GM21737 (cell line): ENCODE data around the gene PDLIM4.

ENCODE experiments used
- ATAC-seq: cut with Tn5 transposase; IDR thresholded peaks from one replicate; pipeline ENCODE4 v1.9.1; 2021; ENCODE audit warnings: mild to moderate bottlenecking, moderate library complexity; ENCODE audit not compliant: unreplicated experiment

PDLIM4 gene

DNA sequence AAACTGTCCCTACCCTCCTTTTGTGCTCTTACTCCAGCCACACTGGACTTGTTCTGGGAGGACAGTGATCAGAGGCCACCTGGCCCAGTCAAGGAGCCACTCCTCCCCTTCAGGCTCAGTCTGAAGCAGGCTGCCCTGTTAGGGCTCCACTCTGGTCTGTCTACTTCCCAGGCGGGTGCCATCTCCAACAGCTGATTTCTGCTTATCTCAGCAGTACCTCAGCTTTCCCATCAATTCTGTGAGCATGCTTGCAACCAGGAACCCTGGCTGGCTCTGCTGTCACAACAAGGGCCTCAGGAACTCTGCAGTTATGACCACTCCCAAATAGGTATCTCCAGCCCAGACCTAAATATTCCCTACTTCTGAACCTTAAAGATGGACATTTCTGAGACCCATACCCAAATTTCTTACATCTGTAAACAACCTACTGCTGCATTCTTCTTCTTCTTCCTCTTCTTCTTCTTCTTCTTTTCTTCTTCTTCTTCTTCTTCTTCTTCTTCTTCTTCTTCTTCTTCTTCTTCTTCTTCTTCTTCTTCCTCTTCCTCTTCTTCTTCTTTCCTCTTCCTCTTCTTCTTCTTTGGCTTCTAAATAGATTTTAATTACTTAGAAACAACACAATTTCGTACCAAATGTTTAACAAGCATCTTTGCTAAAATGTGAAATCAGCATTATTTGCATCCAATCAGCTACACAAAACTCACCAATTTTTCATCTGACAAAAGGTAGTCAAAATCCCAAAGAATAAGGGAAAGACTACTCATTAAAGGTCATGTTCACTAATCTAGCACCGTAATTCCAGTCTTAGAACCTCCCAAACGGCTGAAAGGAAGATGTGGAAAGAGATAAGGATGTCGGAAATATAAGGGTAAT is 23.1 kb downstream of the PDLIM4 start:
- no peak for ATAC-seq

DNA sequence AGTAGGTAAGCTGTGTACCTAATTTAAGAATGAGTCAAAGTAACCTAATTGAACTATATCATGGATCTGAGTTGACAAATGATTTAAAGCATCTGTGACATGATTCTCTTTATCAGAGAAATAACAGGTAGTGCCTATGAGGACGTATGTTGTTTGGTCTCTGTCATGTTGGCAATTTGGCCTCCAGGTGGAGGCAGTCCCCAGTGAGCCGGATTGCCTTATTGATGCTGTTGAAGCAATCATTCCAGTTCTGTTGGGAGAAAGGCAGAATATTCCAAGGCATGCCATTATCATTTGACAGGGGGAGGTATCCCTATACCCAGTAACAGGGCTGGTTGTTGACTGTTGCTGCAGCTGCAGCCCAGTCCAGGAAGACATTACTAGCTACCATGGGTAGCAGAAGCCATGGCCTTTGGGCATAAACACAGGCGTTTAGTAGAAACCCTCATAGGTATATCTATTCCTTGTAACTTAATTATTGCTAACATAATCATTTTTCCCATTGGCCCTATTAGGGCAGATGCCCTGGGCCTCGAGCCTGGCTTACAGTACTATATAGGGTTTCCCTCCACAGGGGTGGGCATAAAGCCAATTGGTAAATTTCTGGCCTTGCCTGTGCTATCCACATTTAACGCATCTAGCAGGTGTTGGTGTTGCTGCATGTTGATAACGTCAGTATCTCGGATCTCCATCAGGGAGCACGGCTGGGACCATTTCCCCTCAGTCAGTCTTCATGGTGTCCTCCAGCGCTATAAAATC is 24.5 kb downstream of the PDLIM4 start:
- ATAC-seq, result no peak

DNA sequence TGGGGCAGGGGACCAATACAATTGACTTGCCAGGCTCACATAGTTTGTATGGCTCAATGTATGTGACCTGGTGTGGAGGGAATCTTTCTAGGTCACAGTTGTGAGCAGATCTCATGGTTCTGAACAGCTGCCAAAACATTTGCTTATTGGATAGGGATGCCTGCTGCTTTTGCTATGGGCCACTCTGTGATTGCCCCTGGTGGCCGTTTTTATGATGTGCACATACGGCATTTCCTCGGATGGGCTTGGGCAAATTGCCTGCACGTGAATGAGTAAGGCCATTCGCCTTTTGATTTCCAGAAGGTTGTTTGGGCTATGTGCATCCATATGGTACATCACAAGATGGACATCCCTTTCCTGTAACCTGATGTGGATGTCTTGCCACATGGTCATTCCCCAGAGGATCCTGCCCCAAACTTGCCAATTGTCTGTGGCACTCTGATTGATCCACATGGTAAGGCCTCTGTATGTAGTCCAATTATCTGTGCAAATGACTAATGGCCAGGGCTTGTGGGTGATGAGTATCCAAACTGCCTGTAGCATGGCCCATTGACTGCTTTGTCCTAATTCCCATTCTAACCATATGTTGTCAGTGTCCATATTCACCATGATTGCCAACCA is 26.0 kb downstream of the PDLIM4 start:
- ATAC-seq, result no peak

DNA sequence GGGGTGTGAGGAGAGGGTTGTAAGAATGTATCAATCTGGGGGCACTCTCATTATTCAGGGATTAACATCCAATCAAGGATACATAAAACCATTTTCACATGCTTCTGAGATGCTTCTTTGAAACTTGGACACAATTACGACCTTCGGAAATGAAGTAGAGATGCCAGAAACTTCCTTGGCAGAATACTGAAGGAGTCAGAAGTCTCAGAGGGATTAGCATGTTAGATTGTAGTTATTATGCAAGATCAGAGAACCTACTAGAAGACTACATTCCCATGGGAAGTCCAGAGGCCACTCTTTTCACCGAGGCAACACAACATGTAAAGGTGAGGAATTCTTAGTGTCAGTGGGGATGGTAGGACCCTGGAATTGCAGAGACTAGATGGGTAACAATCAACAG is 31.6 kb downstream of the PDLIM4 start:
- ATAC-seq, result no peak

DNA sequence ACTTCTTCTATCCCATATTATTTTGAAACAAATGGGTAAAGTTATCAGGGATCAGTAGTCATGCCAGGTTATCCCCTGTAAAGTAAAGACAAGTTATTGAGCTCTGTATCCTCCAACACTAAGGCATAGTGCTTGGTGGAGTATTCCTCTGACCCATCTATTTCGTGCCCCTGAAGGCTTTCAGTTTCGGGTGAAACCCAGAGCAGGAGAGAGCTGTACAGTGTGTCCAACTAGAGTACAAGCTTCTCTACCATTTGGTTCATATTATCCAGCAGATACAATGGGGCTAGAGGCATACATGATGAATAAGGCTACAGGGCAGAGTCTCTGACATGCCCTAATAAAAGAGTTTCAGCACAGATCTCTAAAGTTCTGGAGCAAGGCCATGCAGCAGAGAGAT is 33.5 kb downstream of the PDLIM4 start:
- no peak for ATAC-seq

DNA sequence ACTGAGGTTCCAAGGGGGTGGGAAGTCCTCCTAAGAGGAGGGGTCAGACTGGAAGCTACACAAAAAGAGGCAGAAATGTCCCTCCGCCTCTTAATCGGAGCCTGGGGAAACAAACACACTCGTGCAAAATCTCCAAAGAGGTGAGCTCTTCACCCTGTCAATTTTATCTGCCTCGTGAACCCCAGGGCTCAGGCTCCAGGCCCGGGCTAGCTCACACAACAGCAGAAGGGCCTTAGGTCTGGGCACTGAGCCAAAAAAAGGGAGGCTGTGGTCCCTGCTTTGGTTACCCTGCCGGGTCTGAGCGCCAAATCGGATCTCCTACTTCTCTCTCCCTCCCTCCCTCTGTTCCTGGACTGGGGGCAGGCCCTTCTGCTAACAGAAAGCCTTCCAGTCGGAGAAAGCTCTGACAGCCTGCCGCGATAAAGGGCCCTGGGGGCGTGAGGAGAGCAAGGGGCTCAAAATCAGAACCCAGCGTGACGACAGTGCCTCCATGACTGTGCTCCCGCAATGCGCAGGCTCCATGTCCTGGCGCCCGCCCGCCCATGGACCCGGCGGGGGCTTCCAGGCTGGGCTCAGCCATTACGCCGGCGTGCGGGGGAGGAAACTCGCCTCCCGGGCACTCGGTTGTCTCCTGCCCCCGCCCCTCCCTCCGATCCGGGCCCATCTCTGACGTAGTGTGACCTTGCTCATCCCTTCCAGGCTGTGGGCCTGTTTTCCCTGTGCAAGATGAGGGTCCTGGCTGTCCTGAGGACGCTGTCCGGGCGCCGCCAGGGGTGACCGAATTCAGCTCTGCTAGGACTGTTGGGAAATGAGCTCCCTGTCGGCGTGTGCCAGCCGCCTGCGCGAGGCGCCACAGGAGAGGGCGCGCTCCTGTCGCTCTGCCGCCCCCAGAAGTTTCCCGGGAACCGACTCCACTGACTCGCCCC is 35.8 kb downstream of the PDLIM4 start:
- ATAC-seq, result peak; percentile 36

DNA sequence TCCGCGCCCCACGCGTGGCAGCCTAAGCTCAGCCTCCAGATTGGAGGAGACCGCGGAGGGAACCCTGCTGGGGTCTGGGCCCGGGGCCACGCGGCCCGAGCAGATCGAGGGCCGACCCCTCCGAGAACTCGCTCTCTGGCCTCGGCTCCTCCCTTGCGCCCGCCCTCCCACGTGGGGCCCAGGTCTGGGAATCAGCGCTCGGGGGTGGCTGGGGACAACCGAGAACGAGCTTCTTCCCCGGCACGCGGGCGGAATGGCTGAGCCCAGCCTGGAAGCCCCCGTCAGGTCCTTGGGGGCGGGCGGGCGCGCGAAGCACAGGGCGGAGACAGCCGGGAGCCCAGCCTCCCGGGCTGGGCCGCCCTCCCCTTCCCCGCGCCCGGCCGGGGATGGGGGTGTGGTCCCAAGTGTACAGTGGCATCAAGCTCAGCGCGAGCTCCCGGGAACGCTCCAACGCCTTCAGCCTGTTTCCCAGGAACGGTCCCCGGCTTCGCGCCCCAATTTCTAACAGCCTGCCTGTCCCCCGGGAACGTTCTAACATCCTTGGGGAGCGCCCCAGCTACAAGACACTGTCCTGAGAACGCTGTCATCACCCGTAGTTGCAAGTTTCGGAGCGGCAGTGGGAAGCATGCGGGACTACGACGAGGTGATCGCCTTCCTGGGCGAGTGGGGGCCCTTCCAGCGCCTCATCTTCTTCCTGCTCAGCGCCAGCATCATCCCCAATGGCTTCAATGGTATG is 36.7 kb downstream of the PDLIM4 start, which contains the start of gene SLC22A4:
TSS of gene SLC22A4 (plus strand) at position 403 of the 736 bp plus-strand sequence. CDS start at position 626, 223 bp downstream.
- peak; percentile 54 for ATAC-seq

DNA sequence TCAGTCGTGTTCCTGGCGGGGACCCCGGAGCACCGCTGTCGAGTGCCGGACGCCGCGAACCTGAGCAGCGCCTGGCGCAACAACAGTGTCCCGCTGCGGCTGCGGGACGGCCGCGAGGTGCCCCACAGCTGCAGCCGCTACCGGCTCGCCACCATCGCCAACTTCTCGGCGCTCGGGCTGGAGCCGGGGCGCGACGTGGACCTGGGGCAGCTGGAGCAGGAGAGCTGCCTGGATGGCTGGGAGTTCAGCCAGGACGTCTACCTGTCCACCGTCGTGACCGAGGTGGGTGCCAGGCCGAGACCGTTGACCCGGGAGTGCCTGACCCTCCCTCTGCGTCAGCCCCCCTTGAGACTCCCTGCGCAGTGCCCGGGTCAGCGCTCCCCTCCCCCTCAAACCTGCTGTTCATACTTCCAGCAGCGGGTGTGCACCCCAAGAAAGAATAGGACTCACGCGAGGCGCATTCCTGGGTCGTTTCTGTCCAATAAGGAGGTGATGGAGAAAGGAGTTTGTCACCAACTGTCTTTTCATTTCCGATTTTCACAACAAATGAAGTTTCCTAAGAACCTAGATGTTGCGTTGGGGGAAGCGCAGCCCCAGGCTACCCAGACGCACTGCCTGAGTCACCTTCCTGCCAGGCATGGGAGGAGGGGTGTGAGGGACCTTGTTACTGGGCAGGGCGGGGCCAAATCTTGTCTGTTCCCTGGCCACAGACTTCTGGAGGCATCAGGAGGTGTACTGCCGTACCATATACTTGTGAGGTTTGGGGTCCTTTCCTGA is 37.4 kb downstream of the PDLIM4 start:
- peak; percentile 8 for ATAC-seq

DNA sequence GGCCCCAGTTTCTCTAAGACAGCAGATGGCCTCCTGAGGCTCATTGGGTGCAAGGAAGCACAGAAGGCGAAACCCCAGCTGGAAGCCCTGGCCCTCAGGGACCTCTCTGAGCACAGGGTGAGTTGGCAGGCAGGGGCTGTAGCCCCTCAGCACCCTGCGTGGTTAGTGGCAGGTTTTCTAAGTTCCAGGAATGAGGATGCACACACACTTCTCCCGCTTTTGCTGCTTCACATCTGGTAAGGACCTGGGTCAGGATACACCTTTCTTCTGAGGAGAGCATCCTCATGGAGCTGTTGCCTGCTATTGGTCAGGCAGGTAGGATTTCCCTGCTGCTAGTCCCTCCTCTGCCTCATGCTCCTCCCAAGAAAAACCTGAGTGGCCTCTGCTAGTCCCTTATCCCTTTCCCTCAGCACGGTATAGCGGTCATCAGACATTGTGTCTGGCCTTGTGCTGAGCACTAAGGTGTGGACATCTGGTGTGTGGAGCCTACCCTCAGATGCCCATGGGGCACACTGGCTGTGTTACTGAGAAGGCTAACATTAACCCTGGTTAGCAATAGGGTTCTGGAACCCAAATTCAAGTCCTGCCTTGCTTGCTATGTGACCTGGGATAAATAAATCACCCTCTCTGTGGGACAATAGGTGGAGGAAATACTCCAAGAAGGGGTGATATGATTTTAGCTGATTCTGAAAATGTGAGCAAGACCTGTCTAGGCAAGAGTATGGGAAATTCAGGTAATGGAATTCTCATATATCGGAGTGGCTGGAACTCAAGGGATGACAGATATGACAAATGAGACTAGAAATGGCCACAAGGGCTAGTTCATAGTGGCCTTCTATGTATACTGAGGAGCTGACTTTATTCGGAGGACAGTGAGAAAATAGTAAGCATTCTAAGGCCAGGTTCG is 38.3 kb downstream of the PDLIM4 start:
- ATAC-seq, result no peak

DNA sequence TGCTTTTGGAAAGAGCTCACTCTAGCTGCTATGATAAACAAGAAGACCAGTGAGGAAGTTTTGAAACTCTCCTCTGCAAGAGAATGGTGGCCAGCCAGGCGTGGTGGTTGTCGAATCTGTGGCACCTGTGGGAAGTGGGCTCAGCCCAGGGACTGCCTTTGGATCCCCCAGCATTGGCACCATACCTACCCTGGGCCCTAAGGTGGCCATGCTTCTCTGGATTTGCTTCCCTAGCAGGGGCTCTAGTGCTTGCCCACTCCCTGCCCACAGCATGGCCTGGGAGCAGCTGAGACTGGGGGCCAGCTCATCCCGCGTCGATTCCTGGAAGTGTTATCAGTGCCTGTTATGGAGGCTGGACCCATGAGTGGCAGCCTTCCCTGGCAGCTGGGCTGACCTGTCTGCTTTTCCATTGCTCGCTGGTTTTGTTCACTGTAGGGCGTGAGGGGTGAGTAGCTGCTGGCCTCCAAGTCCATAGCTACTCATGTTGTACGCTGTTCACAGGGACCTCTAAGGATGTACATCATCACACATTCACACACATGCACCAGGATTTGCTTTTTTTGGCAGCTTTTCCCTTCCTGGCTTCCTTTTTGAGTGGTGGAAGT is 39.0 kb downstream of the PDLIM4 start:
- ATAC-seq, result no peak

DNA sequence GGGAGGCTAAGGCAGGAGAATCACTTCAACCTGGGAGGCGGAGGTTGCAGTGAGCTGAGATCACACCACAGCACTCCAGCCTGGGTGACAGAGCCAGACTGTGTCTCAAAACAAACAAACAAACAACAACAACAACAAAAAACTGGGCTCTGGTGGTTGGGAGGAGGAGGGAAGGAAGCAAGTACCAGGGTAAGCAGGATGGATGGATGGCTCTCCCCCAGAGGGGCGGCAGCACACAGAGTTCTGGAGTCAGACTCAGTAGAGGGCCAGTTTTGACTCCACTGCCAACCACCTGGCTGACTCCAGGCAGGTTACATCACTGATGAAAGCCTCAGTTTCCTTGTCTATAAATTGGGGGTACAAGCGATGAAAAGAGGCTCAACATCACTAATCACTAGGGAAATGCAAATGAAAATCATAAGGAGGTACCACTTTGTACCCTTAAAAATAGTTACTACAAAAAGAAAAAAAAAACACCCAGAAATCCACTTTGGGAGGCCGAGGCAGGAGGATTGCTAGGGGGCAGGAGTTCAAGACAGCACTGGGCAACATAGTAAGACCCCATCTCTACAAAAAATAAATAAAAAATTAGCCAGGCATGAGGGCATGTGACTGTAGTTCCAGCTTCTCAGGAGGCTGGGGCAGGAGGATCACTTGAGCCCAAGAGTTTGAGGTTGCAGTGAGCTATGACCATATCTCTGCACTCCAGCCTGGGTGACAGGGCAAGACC is 39.9 kb downstream of the PDLIM4 start:
- no peak for ATAC-seq

DNA sequence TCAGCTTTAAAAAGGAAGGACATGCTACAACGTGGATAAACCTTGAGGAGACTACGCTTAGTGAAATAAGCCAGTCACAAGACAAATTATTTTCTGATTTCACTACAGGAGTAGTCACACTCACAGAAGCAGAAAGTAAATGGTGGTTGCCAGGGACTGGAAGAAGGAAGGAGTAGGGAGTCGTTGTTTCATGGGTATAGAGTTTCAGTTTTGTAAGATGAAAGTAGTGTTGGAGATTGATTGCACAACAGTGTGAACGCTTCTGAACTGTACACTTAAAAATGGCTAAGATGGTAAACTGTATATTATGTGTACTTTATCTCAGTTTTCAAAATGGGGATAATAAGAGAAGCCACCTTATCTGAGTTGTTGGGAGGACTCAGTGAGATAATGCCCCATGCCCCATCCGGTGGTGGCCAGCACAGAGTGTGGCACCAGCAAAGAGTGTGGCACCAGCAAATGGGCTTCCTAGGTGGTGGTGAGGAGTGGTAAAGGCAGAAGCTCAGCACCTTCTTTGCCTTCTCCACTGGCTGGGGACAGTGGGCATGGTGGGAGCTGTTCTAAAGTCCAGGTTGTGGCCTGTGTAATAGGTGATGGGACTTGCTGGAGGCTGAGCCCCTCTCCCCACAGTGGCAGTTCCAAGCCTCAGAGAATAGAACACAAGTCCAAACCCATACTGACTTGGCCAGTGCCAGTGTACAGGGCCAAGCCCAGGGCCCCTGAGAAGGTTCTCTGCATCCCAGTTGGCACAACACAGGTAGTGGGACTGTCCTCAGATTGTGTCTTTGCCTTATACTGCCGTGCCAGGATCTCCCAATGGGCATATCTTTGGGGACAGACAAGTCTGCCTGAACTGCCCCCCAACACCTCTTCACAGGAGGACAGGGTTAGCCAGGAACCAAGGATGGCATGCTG is 41.1 kb downstream of the PDLIM4 start:
- no peak for ATAC-seq

DNA sequence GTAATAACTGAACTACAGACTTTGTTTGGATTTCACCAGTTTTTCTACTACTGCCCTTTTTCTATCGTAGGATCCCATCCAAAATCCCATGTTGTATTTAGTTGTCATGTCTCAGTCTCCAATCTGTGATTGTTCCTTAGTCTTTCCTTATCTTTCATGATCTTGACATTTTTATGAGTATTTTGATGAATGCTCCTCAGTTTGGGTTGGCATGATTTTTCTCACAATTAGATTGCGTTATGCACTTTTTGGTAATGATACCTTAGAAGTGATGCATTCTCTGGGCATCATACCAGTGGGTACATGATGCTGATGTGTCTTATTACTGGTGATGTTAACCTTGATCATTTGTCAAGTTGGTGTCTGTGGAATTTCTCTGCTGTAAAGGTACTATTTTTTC is 42.4 kb downstream of the PDLIM4 start:
- ATAC-seq, result no peak

DNA sequence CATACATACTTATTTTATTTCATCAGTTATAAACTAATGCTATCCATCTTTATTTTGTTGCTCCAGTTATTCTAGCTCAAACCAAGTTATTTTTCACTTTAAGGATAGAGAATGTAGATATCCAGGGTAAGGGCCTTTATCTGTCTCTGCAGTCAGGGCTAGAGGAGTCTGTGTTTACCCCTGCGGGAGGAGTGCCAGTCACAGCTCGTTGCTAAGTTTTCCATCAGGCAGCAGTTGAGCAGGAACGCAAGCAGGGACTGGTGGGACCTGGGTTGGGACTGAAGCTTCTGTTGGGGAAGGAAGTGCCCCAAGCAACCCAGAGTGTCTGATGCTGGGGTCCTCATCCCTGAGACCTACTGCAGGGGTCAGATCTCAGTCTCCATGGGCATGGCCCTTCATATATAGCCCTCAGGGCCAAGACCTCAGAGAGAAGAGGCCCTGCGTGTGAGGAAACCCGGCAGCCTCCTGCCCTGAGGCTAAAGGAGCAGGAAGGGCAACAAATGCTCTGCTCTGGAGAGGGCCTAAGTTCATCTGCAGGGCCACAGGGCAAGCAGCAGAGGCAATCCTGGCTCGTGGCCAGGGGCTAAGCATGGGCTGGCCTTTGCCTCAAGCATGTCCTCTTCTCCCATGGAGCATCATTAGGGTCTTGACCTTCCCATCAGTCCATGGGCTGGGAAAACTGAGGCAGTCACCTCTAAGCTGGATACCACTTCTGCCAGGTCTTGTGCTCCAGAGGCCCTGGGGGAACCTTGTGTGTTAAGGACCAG is 43.3 kb downstream of the PDLIM4 start:
- no peak for ATAC-seq
